KMS-11 (cell line): Measurements from ENCODE around the gene VSTM2B.
"Not testable (repeated sequence)": the region's sequence is repeated elsewhere in the genome, so short reads cannot be mapped to it uniquely, and the experiment has no call there.

ENCODE experiments used
- H2AFZ ChIP-seq: fragments of 200-600 bp; sonication (generic); 2 replicates; pipeline ENCODE4 v1.6.1; 2016; ENCODE audit warnings: antibody characterized with exemption, mixed run types, low read depth
- H3K27ac ChIP-seq: fragments of 200-600 bp; sonication (generic); 2 replicates; pipeline ENCODE4 v1.6.1; 2016; ENCODE audit warnings: mild to moderate bottlenecking, mixed run types
- H3K27me3 ChIP-seq: fragments of 200-600 bp; sonication (generic); 2 replicates; pipeline ENCODE4 v1.6.1; 2017; ENCODE audit warnings: mild to moderate bottlenecking, low read depth, mixed run types, moderate library complexity; ENCODE audit not compliant: insufficient read depth
- H3K36me3 ChIP-seq: fragments of 200-600 bp; sonication (generic); 2 replicates; pipeline ENCODE4 v1.6.1; 2017; ENCODE audit warnings: mild to moderate bottlenecking, mixed run types; ENCODE audit not compliant: insufficient read depth
- H3K4me1 ChIP-seq: fragments of 200-600 bp; sonication (generic); 2 replicates; pipeline ENCODE4 v1.6.1; 2016; ENCODE audit warnings: mild to moderate bottlenecking, low read depth, mixed run types; ENCODE audit not compliant: poor library complexity, severe bottlenecking
- H3K4me2 ChIP-seq: fragments of 200-600 bp; sonication (generic); 2 replicates; pipeline ENCODE4 v1.7.0; 2016; ENCODE audit warnings: mild to moderate bottlenecking, mixed run types
- H3K4me3 ChIP-seq: fragments of 200-600 bp; sonication (generic); IDR thresholded peaks from 2 replicates; pipeline ENCODE4 v1.6.1; 2017; ENCODE audit warnings: low read depth, low read length, mixed read lengths; ENCODE audit not compliant: insufficient read depth
- H3K79me2 ChIP-seq: fragments of 200-600 bp; sonication (generic); 2 replicates; pipeline ENCODE4 v1.6.1; 2016; ENCODE audit warnings: low read depth, mixed run types; ENCODE audit not compliant: insufficient read depth
- H3K9ac ChIP-seq: fragments of 200-600 bp; sonication (generic); 2 replicates; pipeline ENCODE4 v1.6.1; 2016; ENCODE audit warnings: mild to moderate bottlenecking, mixed run types
- H4K20me1 ChIP-seq: fragments of 200-600 bp; sonication (generic); 2 replicates; pipeline ENCODE4 v1.6.1; 2016; ENCODE audit warnings: mild to moderate bottlenecking, mixed run types; ENCODE audit not compliant: insufficient read depth
- CTCF ChIP-seq: fragments of 200-600 bp; sonication (generic); conservative IDR thresholded peaks from 2 replicates; pipeline ENCODE4 v1.6.1; 2017; ENCODE audit warnings: low read depth, mild to moderate bottlenecking, antibody characterized with exemption, low read length, moderate library complexity, mixed read lengths

VSTM2B gene

GRCh38 chr19:29483944-29484581 lies 41.7 kb upstream of the VSTM2B start:
- H3K27ac ChIP-seq = no peak overlapping the region
- H3K4me1 ChIP-seq = no peaks in the 10 kb centered on the region
- no peaks in the 10 kb centered on the region for H4K20me1 ChIP-seq
- H3K4me2 ChIP-seq = no peak overlapping the region
- no peak for TF ChIP-seq CTCF
- H3K9ac ChIP-seq = no peak overlapping the region
- H3K79me2 ChIP-seq = no peaks in the 10 kb centered on the region
- H2AFZ ChIP-seq = no peak overlapping the region
- no peak overlapping the region for H3K4me3 ChIP-seq
- H3K27me3 ChIP-seq = no peaks in the 10 kb centered on the region
- no peaks in the 10 kb centered on the region for H3K36me3 ChIP-seq

GRCh38 chr19:29484876-29485275 lies 40.9 kb upstream of the VSTM2B start:
- no peak overlapping the region for H2AFZ ChIP-seq
- TF ChIP-seq CTCF = no peak
- no peaks in the 10 kb centered on the region for H3K79me2 ChIP-seq
- no peak overlapping the region for H3K27ac ChIP-seq
- H3K4me1 ChIP-seq = no peaks in the 10 kb centered on the region
- no peak overlapping the region for H3K4me3 ChIP-seq
- no peak overlapping the region for H3K4me2 ChIP-seq
- no peaks in the 10 kb centered on the region for H3K27me3 ChIP-seq
- no peaks in the 10 kb centered on the region for H4K20me1 ChIP-seq
- no peaks in the 10 kb centered on the region for H3K36me3 ChIP-seq
- H3K9ac ChIP-seq = no peak overlapping the region

DNA sequence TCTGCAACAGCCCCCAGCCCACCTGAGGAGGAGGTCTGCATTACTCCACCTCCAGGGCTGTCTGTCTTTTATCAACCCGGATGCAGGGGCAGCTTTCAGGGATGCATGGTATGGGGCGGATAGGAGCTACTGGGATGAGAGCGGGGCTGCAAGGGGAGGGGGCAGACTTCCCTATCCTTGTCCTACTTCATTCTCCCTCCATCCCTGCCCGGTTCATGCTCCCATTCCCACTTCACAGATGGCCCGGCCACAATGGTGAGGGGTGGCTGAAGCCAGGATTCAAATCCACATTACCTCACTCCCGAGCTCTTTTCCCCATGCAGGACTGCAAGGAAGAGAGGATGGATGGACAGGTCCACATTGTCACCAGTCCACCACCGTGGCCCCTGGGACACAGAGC lies 40.5 kb upstream of the VSTM2B start:
- H3K27ac ChIP-seq = no peak overlapping the region
- no peaks in the 10 kb centered on the region for H3K36me3 ChIP-seq
- H3K79me2 ChIP-seq = no peaks in the 10 kb centered on the region
- H3K9ac ChIP-seq = no peak overlapping the region
- no peak overlapping the region for H2AFZ ChIP-seq
- no peaks in the 10 kb centered on the region for H3K27me3 ChIP-seq
- no peak overlapping the region for H3K4me2 ChIP-seq
- TF ChIP-seq CTCF = no peak
- H3K4me3 ChIP-seq = no peak overlapping the region
- no peaks in the 10 kb centered on the region for H3K4me1 ChIP-seq
- H4K20me1 ChIP-seq = no peaks in the 10 kb centered on the region

DNA sequence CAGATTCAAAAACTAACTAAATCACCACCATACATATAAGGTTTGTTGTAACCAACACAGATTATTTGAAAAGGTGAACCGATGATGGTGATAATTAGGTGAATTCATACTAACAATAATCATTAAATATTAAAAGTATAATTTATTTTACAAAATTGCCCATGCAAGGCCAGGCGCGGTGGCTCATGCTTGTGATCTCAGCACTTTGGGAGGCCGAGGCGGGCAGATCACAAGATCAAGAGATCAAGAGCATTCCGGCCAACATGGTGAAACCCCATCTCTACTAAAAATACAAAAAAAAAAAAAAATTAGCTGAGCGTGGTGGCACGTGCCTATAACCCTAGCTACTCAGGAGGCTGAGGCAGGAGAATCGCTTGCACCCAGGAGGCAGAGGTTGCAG lies 38.8 kb upstream of the VSTM2B start:
- not testable (repeated sequence) for H3K27ac ChIP-seq, H3K79me2 ChIP-seq, H3K27me3 ChIP-seq

GRCh38 chr19:29487432-29487831 lies 38.4 kb upstream of the VSTM2B start:
- no peak for TF ChIP-seq CTCF
- Histone ChIP-seq H3K4me3 (no peak overlapping the region), H3K79me2 (no peaks in the 10 kb centered on the region), H2AFZ (no peak overlapping the region), H3K36me3 (no peaks in the 10 kb centered on the region), H3K27ac (no peak overlapping the region), H3K9ac (no peak overlapping the region), H3K4me2 (no peak overlapping the region), H4K20me1 (no peaks in the 10 kb centered on the region), H3K4me1 (no peaks in the 10 kb centered on the region), H3K27me3 (no peaks in the 10 kb centered on the region)

More for the DNA sequence above, 38.8 kb upstream of the VSTM2B start:
- not testable (repeated sequence) for H3K4me1 ChIP-seq, H4K20me1 ChIP-seq, H3K9ac ChIP-seq, H3K4me3 ChIP-seq, H3K4me2 ChIP-seq, H2AFZ ChIP-seq, H3K36me3 ChIP-seq
